NCI-H69 (cell line): Measurements from ENCODE around the gene RPS14.

ENCODE experiments used
- DNase-seq: peaks from one replicate; lab custom pipeline; 2025; lab: John Stamatoyannopoulos, UW

RPS14 gene

DNA sequence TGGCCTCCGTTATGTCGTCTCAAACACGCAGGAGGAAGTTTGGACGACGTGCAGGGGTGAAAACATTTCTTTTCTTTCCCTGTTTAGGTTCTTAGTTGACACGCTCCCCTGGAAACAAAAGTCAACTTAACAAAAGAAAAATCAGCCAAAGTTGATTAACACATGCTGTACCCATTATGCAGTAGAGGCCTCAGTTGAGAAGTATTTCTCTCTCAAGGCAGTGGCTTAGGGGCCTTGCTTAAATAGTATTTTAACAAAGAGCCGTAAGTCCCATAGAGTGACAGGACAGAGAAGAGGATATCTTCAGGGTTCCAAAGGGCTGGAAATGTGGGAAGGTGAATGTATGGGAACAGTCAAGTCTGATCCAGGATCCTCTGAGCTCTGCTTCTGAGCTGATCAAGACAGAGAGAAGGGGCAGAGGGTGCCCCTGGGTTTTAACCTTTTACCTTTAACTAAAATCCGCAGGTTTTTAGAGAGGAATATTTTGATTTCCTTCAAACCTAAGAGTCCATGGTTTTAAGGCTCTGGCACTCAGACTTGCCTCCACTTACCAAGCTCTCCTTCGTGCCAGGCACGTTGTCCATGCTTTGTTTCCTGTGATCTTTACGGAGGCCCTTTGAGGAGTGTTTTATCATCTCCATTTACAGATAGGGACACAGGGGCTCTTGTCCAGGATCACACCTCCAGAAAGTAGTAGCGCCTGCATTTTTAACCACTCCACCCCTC lies 36.2 kb downstream of the RPS14 start:
- DNase-seq = no peak

DNA sequence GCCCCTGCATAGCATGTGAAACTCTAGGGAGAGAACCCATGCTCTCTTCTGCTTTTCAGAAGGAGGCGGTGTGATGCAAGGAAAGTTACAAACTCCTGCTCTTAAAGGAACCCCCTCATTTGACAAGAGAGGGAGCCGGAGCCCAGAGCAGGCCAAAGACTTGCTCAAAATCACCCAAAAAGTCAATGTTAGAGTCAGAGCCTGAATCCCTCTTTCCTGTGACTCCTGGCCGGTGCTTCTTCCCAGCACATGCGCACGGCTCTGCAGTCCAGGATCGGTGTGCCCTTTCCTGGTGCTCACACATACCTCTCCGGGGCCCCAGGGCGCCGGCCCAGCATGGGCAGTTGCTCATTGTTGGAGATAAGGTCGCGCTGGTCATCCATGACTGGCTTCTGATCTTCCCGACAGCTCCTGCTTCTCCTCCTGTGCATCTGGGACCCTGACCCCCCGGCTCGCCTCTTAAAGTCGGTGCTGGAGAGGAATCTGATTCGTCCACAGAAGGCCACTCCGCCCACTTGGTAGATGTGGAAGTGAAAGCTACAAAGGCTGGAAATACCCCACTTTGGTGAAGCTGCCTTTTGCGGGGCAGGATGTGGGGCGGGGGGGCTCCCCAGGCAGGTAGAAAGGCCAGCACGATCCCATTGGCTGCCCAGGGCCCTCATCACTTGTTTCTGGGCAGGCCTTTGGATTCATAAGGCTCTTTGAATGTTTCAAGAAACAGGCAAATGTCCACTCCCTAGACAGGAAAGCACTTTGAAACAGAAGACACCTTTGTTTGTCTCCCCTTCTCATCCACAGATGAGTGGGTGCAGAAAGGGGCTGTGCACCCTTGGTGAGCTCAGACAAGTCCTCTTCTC lies 37.0 kb downstream of the RPS14 start, which contains the start of gene CD74:
Gene CD74 (minus strand): TSS at position 592 of the 857 bp plus-strand sequence. CDS start 161 bp downstream, at position 431.
- DNase-seq = no peak

DNA sequence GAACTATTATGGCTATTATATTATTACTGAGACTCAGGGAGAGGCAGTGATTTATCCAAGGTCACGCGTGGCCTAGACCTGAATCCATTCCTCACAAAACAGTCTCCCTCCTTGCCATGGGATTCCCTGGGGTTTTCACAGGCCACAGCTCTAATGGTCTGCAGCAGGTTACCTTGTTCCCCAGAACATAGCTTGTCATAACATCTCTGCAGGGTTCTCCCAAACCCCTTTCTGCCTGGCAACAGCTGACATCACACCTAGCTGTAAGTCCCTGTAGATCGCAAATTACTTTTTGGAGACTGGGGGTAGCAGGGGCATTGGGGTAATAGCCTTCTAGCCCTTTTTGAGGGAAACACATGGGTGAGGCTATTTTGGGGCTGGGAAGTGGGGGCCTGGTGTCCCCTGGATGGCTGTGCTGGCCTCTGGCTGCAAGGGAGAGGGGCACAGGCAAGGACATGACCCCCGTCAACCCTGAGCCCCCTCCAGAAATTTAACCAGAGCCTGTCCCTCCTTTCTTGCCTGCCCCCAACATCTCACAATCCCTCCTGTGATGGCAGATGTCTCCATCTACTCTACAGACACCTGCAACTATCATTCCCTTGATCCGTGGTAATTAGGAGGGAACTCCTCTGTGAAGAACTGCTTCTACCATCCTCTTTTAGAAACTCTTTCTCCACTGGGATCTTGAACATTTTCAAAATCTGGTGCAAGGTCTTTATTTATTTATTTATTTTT lies 38.1 kb downstream of the RPS14 start:
- peak; percentile 19 for DNase-seq

DNA sequence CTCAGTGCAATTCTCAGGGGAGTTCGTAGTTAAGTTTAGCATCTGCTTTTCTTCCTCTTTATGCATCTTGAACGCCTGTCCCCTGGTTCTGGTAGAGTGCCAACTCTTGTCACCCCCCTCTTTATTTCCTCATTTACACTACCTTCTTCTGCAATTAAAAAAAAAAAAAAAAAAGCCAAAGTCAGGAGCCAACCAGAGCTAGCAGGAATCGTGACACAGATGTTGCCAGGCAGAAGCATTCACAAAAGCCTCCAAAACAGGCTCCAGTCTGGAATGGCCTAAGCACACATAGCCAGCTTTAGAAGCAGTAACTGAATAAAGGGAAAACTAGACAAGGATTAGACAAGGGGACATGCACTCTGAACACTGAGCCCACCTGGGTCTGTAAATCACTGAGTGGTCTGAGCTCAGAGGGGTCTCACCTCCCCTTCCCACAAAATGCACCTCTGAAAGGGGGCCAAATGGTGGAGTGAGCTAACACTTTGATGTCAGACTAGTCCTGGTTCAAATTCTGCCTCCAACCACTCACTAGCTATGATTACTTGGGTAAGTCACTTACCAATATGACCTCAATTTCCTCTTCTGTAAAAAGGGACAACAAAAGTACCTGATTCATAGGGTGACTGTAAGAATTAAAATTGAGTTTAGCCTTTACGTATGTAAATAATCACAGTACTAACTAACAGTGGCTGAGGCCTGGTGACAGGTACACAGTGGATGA lies 38.9 kb downstream of the RPS14 start:
- peak; percentile 86 for DNase-seq

DNA sequence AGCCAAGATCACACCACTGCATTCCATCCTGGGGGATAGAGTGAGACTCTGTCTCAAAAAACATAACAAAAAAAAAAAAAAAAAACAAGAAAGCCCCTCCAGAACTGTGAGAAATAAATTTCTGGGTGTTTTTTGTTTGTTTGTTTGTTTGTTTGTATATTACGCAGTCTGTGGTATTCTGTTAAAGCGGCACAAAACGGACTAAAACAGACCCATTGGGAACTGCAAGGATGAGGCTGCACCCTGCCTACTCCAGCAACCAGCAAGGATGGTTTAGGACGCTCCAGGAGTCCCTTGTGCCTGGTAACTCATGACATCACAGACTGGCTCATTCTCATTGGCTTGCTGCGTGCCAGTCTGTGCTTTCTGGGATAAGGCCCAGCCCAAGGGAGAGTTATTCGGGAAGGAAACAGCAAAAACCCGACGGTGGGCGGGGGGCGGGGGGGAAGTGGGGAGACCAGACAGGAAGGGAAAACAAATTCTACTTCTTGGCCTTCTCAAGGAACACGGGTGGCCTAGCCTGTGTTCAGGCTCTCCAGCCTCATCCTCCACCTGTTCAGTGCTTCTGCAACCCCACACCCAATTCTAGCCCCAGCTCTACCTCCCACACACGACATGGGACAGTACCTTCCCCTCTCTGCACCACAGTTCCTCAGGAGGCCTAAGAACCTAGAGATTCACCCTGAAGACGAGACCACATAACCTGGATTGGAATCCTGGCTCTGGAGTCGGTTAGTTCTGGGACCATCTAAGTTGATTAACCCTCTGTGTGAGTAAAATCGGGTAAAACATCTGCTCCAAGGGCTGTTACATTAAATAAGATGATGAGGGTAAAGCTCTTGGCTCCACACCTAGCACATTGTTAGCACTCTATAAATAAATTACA lies 39.7 kb downstream of the RPS14 start:
- peak; percentile 95 for DNase-seq

DNA sequence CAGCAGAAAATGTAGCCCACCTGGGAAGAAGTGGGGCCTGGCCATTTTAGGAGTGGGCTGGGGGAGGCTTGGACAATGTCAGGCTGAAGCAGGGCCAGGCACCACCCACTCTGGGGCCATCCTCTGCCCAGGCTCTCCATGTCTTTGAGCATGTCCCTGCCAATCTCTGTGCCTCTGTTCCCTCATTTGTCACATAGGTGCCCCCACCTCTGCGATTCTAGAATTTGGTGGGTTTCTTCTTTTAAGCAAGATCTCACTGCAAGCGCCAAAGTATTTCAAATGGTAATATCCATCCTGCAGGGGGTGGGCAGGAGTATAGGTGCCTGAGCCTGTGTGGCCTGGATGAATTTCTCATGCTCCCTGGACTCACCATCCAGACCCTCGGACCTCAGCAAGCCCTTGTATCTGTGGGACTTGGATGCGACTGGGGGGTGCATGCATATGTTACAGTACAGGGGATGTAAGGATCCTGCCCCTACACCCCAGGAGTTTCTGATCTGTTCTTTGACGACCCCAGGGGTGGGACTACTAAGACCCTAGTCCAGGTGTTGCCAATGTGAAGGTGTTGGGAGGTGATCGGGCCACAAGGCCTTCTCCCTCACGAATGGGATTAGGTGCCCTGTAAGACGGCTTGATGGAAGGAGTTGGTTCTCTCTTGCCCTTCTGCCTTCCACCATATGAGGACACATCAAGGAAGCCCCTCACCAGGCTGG lies 41.2 kb downstream of the RPS14 start:
- no peak for DNase-seq

DNA sequence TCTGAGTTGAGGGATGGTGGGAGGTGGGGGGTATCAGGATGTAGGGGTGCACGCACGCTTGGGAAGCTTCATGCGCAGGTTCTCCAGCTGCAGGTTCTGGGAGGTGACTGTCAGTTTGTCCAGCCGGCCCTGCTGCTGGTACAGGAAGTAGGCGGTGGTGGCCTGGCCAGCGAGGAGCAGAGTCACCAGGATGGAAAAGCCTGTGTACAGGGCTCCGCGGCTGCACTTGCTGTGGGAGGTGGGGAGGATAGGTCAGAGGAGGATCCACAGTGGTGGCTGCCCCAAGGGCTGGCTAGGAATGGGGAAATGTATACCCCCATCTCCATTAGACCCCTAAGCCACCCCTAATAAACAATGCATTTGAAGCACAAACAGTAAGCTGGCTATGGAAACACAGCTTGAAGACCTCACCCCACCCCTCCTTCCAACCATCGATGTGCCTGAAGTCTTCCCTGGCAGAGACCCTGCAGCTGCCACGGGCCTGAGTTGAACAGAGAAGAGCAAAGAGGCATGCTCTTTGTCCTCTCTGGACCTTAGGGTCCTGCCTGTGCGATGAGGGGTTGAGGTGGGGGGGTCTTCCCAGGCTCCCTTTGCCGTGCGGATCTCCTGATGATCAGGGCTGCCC lies 42.3 kb downstream of the RPS14 start:
- DNase-seq = peak; percentile 23

DNA sequence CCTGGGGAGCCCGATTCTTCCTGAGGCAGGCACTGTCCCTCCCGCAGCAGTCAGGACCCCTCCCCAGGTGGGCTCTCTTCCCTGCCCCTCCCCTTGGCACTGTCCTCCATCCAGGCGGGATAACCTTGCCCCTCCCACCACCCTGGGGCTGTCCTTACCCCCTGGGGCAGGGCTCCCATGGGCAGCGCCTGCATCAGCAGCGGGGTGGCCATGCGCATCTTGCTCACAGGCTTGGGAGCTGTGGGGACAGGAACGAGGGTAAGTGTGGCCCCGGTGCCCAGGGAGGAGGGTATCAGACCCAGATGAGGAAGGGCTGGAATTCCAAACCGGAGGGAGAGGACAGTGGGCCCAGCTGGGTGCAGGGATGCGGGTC lies 42.8 kb downstream of the RPS14 start:
- no peak for DNase-seq

DNA sequence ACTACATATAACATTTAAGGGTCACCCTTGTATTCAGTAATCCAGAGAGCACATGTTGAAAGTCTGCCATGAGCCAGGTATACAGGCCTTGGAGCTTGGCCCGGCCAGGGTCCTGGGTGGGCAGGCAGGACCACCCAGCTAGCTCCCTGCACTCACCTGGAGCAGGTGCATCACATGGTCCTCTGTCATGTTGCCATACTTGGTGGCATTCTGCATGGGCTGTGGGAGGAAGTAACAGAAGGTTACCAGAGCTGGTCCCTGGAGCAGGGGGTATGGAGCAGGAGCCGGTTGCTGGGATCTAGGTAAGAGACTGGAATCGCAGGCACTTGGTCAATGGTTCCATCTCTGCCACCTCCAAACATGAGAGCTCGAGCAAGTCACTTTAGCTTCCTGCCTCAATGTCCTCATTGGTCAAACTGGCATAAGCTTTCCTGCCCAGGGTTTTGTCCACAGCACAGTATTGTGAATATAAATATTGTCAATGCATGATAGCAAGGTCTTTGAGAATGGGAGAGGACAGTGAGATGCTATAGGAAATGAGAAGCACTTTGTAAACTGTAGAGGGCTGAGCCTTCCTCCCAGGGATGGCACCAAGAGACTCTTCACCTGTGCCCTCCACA lies 43.3 kb downstream of the RPS14 start:
- DNase-seq = no peak

DNA sequence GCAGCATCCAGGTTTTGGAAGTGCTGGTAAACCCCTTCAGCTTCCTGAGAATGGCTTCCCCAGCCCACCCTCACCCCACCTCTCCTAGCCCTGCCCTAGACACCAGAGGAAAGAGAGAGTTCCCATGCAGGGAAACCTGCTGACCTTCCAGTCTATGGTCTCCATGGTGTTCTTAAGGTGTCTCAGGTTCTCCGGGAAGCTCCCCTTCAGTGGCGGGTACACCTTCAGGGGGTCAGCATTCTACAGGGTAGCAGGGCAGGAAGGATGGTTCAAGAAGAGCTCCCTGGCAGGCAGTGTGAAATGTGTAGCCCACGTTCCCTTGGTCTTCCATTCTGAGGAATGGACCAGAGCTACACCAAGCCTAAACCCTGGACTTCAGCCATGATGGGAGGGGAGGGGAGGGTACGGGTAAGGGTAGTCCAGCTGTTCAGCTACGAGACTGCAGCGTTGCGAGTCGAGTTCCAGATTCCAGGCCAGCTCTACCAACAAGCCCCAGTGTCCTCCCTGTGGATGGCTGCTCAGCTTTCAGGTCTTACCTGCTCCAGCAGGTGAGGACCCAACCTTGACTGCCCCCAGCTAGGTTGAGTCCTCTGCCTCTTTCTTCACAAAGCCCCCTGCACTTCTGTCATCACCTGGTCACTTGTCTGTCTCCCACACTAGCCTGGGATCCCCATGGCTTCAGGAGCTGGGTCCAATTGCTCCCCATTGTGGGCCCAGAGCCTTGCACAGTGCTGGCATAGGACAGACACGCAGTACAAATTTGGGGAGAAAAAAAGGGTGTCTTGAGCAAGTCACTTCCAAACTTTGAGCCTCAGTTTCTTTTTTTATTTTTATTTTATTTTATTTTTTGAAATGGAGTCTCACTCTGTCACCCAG lies 44.4 kb downstream of the RPS14 start:
- DNase-seq = no peak

DNA sequence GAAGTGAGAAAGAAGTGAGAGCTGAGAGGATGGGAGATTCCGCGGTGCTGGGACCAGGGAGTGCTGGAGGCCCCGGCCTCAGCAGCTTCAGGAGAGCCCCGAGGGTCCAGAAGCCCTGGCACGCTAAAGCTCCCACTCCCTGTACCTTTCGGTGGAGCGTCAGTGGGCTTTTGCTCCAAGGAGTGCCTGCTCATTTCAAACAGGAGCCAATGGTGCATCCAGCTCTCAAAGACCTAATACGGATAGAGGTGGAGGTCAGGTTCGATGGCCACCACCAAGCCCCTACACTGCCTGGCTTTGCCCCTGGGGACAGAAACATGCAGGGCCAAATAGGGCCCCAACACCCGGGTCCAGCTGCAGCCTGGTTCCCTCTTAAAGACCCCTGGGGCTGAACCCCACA lies 45.0 kb downstream of the RPS14 start:
- DNase-seq = no peak

DNA sequence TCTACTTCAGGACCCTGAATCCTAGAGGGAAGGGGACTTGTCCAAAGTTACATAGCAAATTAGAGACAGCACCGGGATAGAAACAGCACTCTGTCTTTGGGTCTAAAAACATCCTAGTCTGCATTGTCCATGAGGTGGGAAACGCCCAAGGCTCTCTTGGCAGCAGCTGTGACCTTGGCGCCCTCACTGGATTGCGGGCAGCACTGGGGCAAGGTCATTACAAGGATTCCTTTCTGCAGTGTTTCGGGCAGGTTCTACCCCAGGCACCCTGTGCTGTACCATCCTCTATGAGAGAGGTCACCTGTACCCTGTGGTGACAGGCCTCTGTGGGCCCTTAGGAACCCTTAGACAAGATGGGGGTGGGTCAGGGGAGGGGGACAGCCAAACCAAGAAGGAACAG lies 45.4 kb downstream of the RPS14 start:
- DNase-seq = no peak

DNA sequence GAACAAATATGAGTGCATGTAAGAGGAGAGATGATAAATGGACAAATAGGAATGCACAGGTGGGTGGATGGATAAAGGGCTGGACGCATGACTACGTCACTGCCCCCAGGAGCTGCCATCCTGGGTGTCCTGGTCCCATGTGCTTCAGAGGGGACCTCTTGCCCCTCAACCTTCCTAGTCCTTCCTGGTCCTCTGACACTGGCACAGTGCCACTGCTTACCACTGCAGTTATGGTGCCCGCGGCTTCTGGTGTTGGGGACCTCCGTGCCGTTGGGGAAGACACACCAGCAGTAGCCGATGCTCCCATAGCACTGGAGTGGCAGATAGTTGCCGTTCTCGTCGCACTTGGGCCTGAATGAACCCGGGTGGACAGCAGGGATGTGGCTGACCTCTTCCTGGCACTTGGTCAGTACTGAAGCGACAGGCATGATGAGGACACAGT lies 46.6 kb downstream of the RPS14 start:
- DNase-seq = no peak

DNA sequence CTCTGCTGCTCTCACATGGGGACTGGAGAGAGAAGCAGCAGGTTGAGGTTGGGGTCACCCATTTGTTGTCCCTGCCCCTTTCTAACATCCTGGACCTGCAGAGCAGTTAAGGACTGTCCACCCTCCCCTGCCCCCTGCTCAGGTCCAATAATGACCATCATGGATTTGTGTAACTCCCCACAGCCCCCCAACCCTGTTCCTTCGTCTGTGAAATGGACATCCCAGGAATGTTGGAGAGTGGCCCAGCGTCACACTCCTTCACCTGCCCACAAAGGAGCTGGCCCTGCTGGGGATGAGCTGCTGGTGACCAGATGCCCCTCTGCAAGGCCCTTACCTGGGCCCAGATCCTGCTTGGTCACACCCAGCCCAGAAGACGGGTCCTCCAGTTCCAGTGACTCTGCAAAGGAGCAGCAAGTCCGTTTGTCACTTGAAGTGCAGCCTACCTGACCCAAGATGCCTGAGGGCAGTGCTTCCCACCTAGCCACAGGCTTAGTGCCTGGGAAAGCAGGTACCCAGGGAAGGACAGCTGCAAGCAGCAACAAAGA lies 47.2 kb downstream of the RPS14 start:
- no peak for DNase-seq

DNA sequence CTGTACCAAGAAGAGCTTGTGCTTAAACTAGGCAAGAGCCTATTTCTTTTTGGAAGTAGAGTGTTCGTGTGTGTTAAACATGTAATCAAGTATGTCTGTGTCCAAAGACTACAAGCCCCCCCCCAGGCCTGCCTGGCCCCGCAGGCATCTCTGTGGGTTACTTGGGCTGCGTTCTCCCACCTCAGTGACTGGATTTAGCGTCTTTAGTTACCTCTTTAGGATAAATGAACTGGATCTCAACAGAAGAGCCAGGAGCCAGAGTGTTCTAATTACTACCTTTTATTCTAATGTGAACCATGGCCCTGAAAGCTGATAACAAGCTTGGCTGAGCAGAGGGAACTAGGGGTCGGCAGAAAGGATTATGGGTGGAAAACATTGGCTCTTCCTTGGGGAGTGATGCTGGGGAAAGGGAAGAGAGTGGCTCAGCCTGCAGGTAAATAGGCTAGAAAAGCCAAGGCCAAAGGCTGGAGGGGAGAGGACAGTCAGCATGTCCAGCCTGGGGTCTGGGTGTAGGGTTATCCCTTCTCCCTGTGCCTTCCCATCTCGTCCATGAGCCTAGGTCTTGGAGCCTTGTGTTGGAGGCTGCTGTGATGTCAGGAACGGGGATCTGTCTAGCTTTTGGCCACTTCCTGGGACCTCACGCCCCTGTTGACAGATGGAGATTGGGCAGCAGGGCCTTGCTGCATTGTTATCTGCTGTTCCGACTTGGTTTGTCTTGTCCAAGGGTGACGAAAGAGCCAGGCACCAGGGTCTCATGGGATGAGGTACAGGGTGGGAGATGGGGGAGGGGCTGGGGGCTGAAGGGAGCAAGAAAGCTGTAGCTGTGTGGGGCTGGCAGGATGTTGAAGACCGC lies 47.9 kb downstream of the RPS14 start:
- no peak for DNase-seq

DNA sequence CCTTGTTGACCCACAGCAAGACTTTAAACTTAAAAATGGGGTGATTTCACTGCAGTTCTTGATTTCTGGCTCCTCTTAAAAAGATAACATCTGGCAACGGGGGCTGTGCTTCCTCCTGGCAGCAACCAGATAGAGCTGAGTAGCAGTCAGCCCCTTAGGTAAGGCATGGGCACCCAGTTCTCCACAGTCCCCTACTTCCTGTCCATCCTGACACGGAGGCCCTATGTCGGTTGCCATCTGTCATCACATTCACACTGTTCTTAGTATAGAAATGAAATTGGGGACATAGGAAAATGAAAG lies 48.5 kb downstream of the RPS14 start:
- DNase-seq = no peak
